H1 (cell line): ENCODE results near the gene DLX5. TPM values are rescaled to one million over a fixed set of nuclear protein-coding genes. Genes with fewer than 3 reads are reported as not detected.

Experiments
- ATF3 ChIP-seq: IDR thresholded peaks from 2 replicates; pipeline ENCODE4 v1.6.1; 2011; ENCODE audit warnings: low read depth, mild to moderate bottlenecking, low read length; ENCODE audit not compliant: insufficient read depth
- CHD7 ChIP-seq: fragments of 300-600 bp; sonication (generic); IDR thresholded peaks from 2 replicates; pipeline ENCODE4 v1.7.1; 2012; ENCODE audit warnings: low read length, moderate library complexity, mild to moderate bottlenecking, inconsistent platforms; ENCODE audit not compliant: insufficient replicate concordance
- EGR1 ChIP-seq: IDR thresholded peaks from 2 replicates; pipeline ENCODE4 v1.6.1; 2011; ENCODE audit warnings: low read depth, low read length, borderline replicate concordance
- NANOG ChIP-seq: IDR thresholded peaks from 2 replicates; pipeline ENCODE4 v1.6.1; 2011; ENCODE audit warnings: low read length, low read depth, mild to moderate bottlenecking, inconsistent platforms; ENCODE audit not compliant: insufficient read depth, poor library complexity, severe bottlenecking
- polyA plus RNA-seq, 7 experiments: library from polyadenylated mRNA; depleted of rRNA in 3 of 7; stranded (reverse) in 5 of 7; unstranded in 2 of 7; fragments of >200 nt in 5 of 7; fragments of 200-250 nt in 2 of 7; gene quantifications; 1 replicate in 5 of 7; 2 replicates in 1 of 7; 4 replicates in 1 of 7; pipeline versions ENCODE4 v1.2.1 to v1.2.3, GENCODE V29; 2011 to 2013; ENCODE audit warnings: missing spikeins in 2 of 7, mixed read lengths in 2 of 7
- total RNA-seq: library from RNA; stranded (reverse); fragmentation: NEBNext Ultra II Directional; extraction: Animal tissue kit (Norgen Biotek cat#: 25700); gene quantifications from 2 replicates; pipeline ENCODE4 v1.2.1, GENCODE V29; 2021
- TF ChIP-seq, protein P1 (sequence below): IDR thresholded peaks from 2 replicates; pipeline ENCODE4 v1.6.1; 2012; ENCODE audit warnings: inconsistent platforms

DLX5 gene
- total and polyA plus RNA-seq, 2 of the 8 experiments (the other 6 are each of a cell fraction or from before 2014, with no cell fraction given): not detected

DNA sequence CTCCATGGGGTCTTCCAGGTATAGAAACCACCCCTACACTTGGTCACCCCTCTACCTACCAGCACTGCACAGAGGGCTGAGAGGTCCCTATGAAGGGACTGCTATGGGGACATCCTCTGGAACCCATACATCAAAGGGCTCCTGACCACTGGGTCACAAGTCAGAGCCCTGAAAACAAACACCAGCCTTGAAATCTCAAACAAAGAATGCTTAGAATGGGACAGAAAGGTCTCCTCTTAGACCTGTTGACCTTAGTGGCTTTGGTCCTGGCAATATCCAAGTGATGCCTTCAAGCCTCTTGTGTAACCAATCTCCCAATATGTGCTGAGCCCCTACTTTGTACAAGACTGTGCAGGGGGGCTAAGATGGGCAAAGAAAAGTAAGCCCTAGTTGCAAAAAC is 53.9 kb downstream of the DLX5 start (continued):
- TF ChIP-seq ATF3 (no peak), NANOG (no peak), CHD7 (no peak), EGR1 (no peak)
- TF ChIP-seq, protein P1, sequence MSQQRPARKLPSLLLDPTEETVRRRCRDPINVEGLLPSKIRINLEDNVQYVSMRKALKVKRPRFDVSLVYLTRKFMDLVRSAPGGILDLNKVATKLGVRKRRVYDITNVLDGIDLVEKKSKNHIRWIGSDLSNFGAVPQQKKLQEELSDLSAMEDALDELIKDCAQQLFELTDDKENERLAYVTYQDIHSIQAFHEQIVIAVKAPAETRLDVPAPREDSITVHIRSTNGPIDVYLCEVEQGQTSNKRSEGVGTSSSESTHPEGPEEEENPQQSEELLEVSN: no peak
